ENCODE measurements around the gene EVA1A.
"Not testable (repeated sequence)": the region's sequence is repeated elsewhere in the genome, so short reads cannot be mapped to it uniquely, and the experiment has no call there.

EVA1A gene

GRCh38 chr2:75480971-75481836 is 79.5 kb downstream of the EVA1A start:
- DNase-seq, result peak; percentile 17

GRCh38 chr2:75477696-75478095 is 83.0 kb downstream of the EVA1A start:
- DNase-seq, result not testable (repeated sequence)

- DNase-seq, result no peak
These were observed 84.0 kb downstream of the EVA1A start for GRCh38 chr2:75476761-75477160.

- DNase-seq, result no peak
These were observed 84.8 kb downstream of the EVA1A start for GRCh38 chr2:75475976-75476375.

- DNase-seq, result no peak
These were observed 85.7 kb downstream of the EVA1A start for GRCh38 chr2:75475049-75475448.

GRCh38 chr2:75474115-75474514 is 86.6 kb downstream of the EVA1A start:
- DNase-seq, result no peak

GRCh38 chr2:75466708-75467311 is 93.9 kb downstream of the EVA1A start:
- DNase-seq, result peak; percentile 84

GRCh38 chr2:75465317-75465984 is 95.3 kb downstream of the EVA1A start:
- no peak for DNase-seq

- DNase-seq, result peak; percentile 13
These were observed 96.3 kb downstream of the EVA1A start for GRCh38 chr2:75464348-75464946.

GRCh38 chr2:75462721-75463120 is 98.0 kb downstream of the EVA1A start:
- DNase-seq, result peak; percentile 95

GRCh38 chr2:75462206-75462605 is 98.5 kb downstream of the EVA1A start:
- peak; percentile 75 for DNase-seq

- no peak for DNase-seq
These were observed 100.1 kb downstream of the EVA1A start for GRCh38 chr2:75460630-75461029.

GRCh38 chr2:75459565-75460310 is 101.0 kb downstream of the EVA1A start:
- no peak for DNase-seq

- DNase-seq, result no peak
These were observed 102.5 kb downstream of the EVA1A start for GRCh38 chr2:75458201-75458600.

- no peak for DNase-seq
These were observed 103.9 kb downstream of the EVA1A start for GRCh38 chr2:75456825-75457224.

- DNase-seq, result no peak
These were observed 104.6 kb downstream of the EVA1A start for GRCh38 chr2:75456111-75456510.

- DNase-seq, result no peak
These were observed 106.5 kb downstream of the EVA1A start for GRCh38 chr2:75454241-75454620.

- no peak for DNase-seq
These were observed 107.1 kb downstream of the EVA1A start for GRCh38 chr2:75453384-75454240.

- DNase-seq, result no peak
These were observed 110.7 kb downstream of the EVA1A start for GRCh38 chr2:75450068-75450467.

- DNase-seq, result no peak
These were observed 113.6 kb downstream of the EVA1A start for GRCh38 chr2:75447176-75447575.

All from NCI-H82 (cell line).